ENCODE measurements around the gene PCDHGB6. TPM values are rescaled to one million over a fixed set of nuclear protein-coding genes. Genes with fewer than 3 reads are reported as not detected.
"Not testable (repeated sequence)": the region's sequence is repeated elsewhere in the genome, so short reads cannot be mapped to it uniquely, and the experiment has no call there.

Gene PCDHGB6
- total RNA-seq, 3 donors from 2014 or later, result 8.8 to 12.8 (median 10.8) TPM

DNA sequence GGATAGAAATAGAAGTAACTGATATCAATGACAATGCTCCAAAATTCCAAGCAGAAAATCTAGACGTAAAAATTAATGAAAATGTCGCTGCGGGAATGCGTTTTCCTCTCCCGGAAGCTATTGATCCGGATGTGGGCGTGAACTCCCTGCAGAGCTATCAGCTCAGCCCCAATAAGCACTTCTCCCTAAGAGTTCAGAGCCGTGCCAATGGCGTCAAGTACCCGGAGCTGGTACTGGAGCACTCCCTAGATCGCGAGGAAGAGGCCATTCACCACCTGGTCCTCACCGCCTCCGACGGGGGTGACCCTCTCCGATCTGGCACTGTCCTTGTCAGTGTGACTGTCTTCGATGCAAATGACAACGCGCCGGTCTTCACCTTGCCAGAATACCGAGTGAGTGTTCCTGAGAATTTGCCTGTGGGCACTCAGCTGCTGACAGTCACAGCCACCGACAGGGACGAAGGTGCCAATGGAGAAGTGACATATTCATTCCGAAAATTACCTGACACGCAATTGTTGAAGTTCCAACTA, 5.8 kb downstream of the PCDHGB6 start:
- Histone ChIP-seq H3K36me3 (no peaks in the 10 kb centered on the region), H3K9me3 (peaks cover 73 to 99% of the 10 kb centered on the region in 2 donors), H3K27me3 (no peaks in the 10 kb centered on the region), H3K27ac (no peak overlapping the region), H3K4me1 (no peaks in the 10 kb centered on the region), H3K4me3 (peak overlapping the region; percentile 29 to 59 (median 30))
- TF ChIP-seq POLR2A (IDR thresholded peaks at IDR 0.05) (no peak), POLR2AphosphoS5 (IDR thresholded peaks at IDR 0.05) (no peak)
- TF ChIP-seq, protein P1, sequence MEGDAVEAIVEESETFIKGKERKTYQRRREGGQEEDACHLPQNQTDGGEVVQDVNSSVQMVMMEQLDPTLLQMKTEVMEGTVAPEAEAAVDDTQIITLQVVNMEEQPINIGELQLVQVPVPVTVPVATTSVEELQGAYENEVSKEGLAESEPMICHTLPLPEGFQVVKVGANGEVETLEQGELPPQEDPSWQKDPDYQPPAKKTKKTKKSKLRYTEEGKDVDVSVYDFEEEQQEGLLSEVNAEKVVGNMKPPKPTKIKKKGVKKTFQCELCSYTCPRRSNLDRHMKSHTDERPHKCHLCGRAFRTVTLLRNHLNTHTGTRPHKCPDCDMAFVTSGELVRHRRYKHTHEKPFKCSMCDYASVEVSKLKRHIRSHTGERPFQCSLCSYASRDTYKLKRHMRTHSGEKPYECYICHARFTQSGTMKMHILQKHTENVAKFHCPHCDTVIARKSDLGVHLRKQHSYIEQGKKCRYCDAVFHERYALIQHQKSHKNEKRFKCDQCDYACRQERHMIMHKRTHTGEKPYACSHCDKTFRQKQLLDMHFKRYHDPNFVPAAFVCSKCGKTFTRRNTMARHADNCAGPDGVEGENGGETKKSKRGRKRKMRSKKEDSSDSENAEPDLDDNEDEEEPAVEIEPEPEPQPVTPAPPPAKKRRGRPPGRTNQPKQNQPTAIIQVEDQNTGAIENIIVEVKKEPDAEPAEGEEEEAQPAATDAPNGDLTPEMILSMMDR (IDR thresholded peaks at IDR 0.05), result no peak
- DNase-seq (ENCODE audit: low spot score in 2 of 2), result no peak
- intact Hi-C loops (cut with DNase I; ENCODE audit: low total_unique reads), result no loop called here

DNA sequence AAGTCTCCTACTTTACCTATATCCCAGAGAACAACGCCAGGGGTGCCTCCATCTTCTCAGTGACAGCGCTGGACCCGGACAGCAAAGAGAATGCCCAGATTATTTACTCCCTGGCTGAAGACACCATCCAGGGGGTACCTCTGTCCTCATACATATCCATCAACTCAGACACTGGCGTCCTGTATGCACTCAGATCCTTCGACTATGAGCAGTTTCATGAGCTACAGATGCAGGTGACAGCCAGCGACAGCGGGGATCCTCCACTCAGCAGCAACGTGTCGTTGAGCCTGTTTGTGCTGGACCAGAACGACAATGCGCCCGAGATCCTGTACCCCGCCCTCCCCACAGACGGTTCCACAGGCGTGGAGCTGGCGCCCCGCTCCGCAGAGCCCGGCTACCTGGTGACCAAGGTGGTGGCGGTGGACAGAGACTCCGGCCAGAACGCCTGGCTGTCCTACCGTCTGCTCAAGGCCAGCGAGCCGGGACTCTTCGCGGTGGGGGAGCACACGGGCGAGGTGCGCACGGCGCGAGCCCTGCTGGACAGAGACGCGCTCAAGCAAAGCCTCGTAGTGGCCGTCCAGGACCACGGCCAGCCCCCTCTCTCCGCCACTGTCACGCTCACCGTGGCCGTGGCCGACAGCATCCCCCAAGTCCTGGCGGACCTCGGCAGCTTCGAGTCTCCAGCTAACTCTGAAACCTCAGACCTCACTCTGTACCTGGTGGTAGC, 6.9 kb downstream of the PCDHGB6 start:
- H3K4me3 ChIP-seq, result peak overlapping the region in 1 of 3 donors; percentile 31
- H3K27ac ChIP-seq; DNase-seq (ENCODE audit: low spot score in 2 of 2); H3K4me1 ChIP-seq; H3K27me3 ChIP-seq; H3K36me3 ChIP-seq; intact Hi-C loops (cut with DNase I; ENCODE audit: low total_unique reads): not testable (repeated sequence)
- H3K9me3 ChIP-seq, result peaks cover 73 to 99% of the 10 kb centered on the region in 2 donors

DNA sequence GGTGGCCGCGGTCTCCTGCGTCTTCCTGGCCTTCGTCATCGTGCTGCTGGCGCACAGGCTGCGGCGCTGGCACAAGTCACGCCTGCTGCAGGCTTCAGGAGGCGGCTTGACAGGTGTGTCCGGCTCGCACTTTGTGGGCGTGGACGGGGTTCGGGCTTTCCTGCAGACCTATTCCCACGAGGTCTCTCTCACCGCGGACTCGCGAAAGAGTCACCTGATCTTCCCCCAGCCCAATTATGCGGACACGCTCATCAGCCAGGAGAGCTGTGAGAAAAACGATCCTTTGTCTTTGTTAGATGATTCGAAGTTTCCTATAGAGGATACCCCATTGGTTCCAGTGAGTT, 7.4 kb downstream of the PCDHGB6 start:
- DNase-seq (ENCODE audit: low spot score in 2 of 2); H3K27me3 ChIP-seq; H3K36me3 ChIP-seq; H3K4me1 ChIP-seq; intact Hi-C loops (cut with DNase I; ENCODE audit: low total_unique reads); H3K27ac ChIP-seq: not testable (repeated sequence)
- peaks cover 72 to 99% of the 10 kb centered on the region in 2 donors for H3K9me3 ChIP-seq
- peak overlapping the region in 1 of 3 donors; percentile 12 for H3K4me3 ChIP-seq

DNA sequence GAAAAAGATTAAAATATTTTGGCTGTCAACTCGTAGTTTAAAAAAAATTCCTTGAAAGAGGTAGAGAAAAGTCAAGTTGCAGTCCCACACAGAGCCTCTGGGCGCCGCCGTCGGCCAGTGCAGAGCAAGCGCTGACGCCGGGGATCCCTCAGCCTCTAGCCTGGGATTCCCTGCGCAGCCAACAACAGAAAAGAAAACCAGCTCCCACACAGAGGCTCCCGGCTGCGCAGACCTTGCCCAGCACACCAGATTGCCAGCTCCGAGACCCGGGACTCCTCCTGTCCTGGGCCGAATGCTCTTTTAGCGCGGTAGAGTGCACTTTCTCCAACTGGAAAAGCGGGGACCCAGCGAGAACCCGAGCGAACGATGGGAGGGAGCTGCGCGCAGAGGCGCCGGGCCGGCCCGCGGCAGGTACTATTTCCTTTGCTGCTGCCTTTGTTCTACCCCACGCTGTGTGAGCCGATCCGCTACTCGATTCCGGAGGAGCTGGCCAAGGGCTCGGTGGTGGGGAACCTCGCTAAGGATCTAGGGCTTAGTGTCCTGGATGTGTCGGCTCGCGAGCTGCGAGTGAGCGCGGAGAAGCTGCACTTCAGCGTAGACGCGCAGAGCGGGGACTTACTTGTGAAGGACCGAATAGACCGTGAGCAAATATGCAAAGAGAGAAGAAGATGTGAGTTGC, 9.8 kb downstream of the PCDHGB6 start, which contains the start of gene PCDHGB7:
Gene PCDHGB7 (plus strand): TSS at position 184 of the 679 bp plus-strand sequence. CDS start 183 bp downstream, at position 367.
- H3K4me1 ChIP-seq, H3K36me3 ChIP-seq, H3K27me3 ChIP-seq: not testable (repeated sequence)
- Histone ChIP-seq H3K4me3 (peak within 1 kb of the TSS; percentile 39 to 63 (median 40)), H3K27ac (peak within 1 kb of the TSS in 1 of 2 donors; percentile 57), H3K9me3 (peaks cover 78 to 99% of the 10 kb centered on the region in 2 donors)
- TF ChIP-seq, protein P1 (IDR thresholded peaks at IDR 0.05), result peak; percentile 37 to 64 (median 37)
- intact Hi-C loops (cut with DNase I; ENCODE audit: low total_unique reads), result loop anchor here (1.0 kb wide), 1 partner anchor 8 kb away; no protein-coding TSS in a partner anchor
- DNase-seq (ENCODE audit: low spot score in 2 of 2), result peak in 1 of 2 donors; percentile 48

DNA sequence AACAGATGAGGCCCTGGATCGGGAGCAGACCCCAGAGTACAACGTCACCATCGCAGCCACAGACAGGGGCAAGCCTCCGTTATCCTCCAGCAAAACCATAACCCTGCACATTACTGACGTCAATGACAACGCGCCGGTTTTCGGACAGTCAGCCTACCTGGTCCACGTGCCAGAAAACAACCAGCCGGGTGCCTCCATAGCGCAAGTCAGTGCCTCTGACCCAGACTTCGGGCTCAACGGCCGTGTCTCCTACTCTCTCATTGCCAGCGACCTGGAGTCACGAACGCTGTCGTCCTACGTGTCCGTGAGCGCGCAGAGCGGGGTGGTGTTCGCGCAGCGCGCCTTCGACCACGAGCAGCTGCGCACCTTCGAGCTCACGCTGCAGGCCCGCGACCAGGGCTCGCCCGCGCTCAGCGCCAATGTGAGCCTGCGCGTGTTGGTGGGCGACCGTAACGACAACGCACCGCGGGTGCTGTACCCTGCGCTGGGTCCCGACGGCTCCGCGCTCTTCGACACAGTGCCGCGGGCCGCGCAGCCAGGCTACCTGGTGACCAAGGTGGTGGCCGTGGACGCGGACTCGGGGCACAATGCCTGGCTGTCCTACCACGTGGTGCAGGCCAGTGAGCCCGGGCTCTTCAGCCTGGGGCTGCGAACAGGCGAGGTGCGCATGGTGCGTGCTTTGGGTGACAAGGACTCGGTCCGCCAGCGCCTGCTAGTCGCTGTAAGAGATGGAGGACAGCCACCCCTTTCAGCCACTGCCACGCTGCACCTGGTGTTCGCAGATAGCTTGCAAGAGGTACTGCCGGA, 11.5 kb downstream of the PCDHGB6 start:
- Histone ChIP-seq H3K27ac (no peak overlapping the region), H3K4me1 (no peaks in the 10 kb centered on the region), H3K36me3 (no peaks in the 10 kb centered on the region), H3K9me3 (peaks cover 77 to 99% of the 10 kb centered on the region in 2 donors), H3K4me3 (peak overlapping the region in 1 of 3 donors; percentile 40), H3K27me3 (no peaks in the 10 kb centered on the region)
- intact Hi-C loops (cut with DNase I; ENCODE audit: low total_unique reads), result no loop called here
- no peak for DNase-seq (ENCODE audit: low spot score in 2 of 2)
- TF ChIP-seq, protein P1 (IDR thresholded peaks at IDR 0.05), result no peak
- TF ChIP-seq POLR2A (IDR thresholded peaks at IDR 0.05) (no peak), POLR2AphosphoS5 (IDR thresholded peaks at IDR 0.05) (no peak)
